Ovary (tissue), 3 donors: ENCODE results near the gene CRYBG2.

Experiments
- POLR2A ChIP-seq: fragments of 450-650 bp; IDR thresholded peaks from one replicate; pipeline ENCODE4 v1.6.1; 2017; ENCODE audit warnings: antibody characterized with exemption, mild to moderate bottlenecking, moderate library complexity
- TF ChIP-seq, protein P1 (sequence below), 3 donors: fragments of 450-650 bp in 2 of 3; fragments of 200-600 bp in 1 of 3; IDR thresholded peaks; one replicate each; pipeline versions ENCODE4 v1.5.1 to v1.8.0; 2016 to 2022; ENCODE audit warnings: antibody characterized with exemption in 3 of 3, mild to moderate bottlenecking in 1 of 3
- donor health status: DM: no; HTN: no; CAD: no.

DNA sequence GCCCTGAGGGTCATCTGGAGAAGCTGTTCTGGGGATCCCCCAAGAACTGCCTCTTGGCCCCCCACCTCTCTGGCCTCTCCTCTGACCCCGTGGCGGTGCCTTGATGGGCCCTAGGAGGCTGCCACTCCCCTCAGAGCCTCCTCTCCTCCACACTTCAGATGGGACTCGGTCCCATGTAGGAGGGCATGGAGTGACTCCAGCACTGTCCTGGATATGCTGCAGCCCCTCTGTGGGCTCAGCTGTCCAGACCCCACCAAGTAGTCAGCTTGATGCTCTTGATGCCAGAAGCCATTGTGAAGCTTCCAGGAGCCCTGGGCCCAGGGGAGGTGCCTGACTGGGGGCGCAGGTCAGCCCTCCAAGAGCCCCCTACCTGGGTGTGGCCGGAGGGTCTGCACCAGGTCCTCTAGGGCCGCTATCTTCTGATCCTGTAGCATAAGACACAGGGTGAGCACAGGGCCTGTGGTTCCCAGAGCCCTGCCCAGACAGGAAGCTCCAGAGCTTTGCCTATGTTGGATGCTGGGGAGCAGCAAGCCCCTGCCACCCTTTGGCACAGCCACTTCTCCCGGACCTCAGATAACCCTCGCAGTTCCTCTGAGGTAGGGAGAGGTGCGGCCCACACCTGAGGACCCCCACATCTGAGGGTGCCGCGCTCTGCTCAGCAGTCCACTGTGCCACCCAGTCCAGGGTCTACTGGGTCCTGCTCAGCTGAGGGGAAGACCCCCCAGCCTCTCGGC lies 56.7 kb downstream of the CRYBG2 start:
- TF ChIP-seq, protein P1, sequence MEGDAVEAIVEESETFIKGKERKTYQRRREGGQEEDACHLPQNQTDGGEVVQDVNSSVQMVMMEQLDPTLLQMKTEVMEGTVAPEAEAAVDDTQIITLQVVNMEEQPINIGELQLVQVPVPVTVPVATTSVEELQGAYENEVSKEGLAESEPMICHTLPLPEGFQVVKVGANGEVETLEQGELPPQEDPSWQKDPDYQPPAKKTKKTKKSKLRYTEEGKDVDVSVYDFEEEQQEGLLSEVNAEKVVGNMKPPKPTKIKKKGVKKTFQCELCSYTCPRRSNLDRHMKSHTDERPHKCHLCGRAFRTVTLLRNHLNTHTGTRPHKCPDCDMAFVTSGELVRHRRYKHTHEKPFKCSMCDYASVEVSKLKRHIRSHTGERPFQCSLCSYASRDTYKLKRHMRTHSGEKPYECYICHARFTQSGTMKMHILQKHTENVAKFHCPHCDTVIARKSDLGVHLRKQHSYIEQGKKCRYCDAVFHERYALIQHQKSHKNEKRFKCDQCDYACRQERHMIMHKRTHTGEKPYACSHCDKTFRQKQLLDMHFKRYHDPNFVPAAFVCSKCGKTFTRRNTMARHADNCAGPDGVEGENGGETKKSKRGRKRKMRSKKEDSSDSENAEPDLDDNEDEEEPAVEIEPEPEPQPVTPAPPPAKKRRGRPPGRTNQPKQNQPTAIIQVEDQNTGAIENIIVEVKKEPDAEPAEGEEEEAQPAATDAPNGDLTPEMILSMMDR (IDR thresholded peaks at IDR 0.05): no peak
- no peak for TF ChIP-seq POLR2A
